ENCODE data around the gene MYO5B.

GRCh38 chr18:50094221-50094773, 100.7 kb downstream of the MYO5B start:
- TF ChIP-seq CTCF (IDR thresholded peaks at IDR 0.05; ENCODE audit: low read depth, low read length) (no peak), POLR2A (IDR thresholded peaks at IDR 0.05; ENCODE audit: extremely low read depth, insufficient read length) (no peak), MYC (IDR thresholded peaks at IDR 0.05; ENCODE audit: low read depth, low read length) (no peak)

Data from NB4 (cell line).